ENCODE results near the gene KCNS1. TPM values are rescaled to one million over a fixed set of nuclear protein-coding genes. Genes with fewer than 3 reads are reported as not detected.

The KCNS1 gene
- total and polyA plus RNA-seq, 8 donors: 0.30 TPM; not detected in 7

DNA sequence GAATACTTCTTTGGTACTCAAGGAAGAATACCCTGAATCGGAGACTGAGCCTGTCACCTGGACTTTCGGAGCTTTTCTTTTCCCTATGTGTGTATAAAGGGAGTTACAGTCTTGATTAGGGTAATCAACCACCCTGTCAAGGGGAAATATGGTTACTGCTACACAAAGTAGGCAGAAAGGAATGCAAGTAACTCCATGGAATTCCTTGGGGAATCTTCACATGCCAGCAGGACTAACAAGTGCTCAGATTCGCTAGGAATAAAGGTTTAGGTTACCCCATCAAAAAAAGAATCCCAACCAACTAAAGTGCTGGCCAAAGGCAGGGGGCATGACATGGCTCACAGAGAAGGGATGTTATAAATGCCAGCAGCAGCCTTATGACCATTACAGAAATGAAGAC lies 10.4 kb downstream of the KCNS1 start:
- no peaks in the 10 kb centered on the region for H3K9me3 ChIP-seq
- no peak for DNase-seq
- H3K27ac ChIP-seq: no peak overlapping the region
- TF ChIP-seq POLR2A (IDR thresholded peaks at IDR 0.05) (no peak), EP300 (IDR thresholded peaks at IDR 0.05) (no peak), POLR2AphosphoS5 (IDR thresholded peaks at IDR 0.05) (no peak)
- TF ChIP-seq, protein P1, sequence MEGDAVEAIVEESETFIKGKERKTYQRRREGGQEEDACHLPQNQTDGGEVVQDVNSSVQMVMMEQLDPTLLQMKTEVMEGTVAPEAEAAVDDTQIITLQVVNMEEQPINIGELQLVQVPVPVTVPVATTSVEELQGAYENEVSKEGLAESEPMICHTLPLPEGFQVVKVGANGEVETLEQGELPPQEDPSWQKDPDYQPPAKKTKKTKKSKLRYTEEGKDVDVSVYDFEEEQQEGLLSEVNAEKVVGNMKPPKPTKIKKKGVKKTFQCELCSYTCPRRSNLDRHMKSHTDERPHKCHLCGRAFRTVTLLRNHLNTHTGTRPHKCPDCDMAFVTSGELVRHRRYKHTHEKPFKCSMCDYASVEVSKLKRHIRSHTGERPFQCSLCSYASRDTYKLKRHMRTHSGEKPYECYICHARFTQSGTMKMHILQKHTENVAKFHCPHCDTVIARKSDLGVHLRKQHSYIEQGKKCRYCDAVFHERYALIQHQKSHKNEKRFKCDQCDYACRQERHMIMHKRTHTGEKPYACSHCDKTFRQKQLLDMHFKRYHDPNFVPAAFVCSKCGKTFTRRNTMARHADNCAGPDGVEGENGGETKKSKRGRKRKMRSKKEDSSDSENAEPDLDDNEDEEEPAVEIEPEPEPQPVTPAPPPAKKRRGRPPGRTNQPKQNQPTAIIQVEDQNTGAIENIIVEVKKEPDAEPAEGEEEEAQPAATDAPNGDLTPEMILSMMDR (IDR thresholded peaks at IDR 0.05): no peak
- no peak overlapping the region for H3K4me3 ChIP-seq
- WGBS, 5 donors: 92 to 99% (median 97%) methylated on average over 3 of the region's 3 CpGs
- H3K4me1 ChIP-seq: peaks cover 0 to under 1% (median under 1%) of the 10 kb centered on the region in 4 donors
- H3K27me3 ChIP-seq: peaks cover 0 to 3% (median 0%) of the 10 kb centered on the region in 3 donors
- intact Hi-C loops (cut with DNase I; ENCODE audit: low total_unique reads): no loop called here
- H3K36me3 ChIP-seq: peaks cover 0 to 9% (median 4%) of the 10 kb centered on the region in 4 donors

DNA sequence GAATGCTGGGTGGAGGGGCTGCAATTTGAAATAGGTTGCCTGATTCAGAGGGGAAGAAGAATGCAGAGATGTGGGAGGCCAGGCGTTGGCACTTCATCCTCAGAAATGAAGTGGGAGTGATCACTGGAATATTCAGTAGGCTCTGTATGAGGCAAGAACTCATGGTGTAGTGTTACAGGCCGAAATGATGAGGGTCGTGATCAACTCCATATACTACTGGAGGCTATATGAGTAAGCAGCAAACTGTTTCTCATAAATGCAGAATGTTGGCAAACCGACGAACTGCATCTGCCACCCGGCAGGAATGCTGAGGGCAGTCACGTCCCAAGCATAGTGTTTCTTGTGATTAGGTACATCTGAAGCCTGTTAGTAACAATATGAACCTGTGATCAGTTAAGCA lies 12.7 kb downstream of the KCNS1 start:
- no peaks in the 10 kb centered on the region for H3K27me3 ChIP-seq
- no peak overlapping the region for H3K27ac ChIP-seq
- intact Hi-C loops (cut with DNase I; ENCODE audit: low total_unique reads): no loop called here
- no peak for DNase-seq
- H3K4me3 ChIP-seq: no peak overlapping the region
- H3K4me1 ChIP-seq: no peaks in the 10 kb centered on the region
- peaks cover 0 to 15% (median 4%) of the 10 kb centered on the region in 4 donors for H3K36me3 ChIP-seq
- WGBS, 5 donors: 79 to 95% (median 90%) methylated on average over 7 of the region's 7 CpGs
- TF ChIP-seq POLR2A (IDR thresholded peaks at IDR 0.05) (no peak), POLR2AphosphoS5 (IDR thresholded peaks at IDR 0.05) (no peak), EP300 (IDR thresholded peaks at IDR 0.05) (no peak)
- TF ChIP-seq, protein P1 (IDR thresholded peaks at IDR 0.05): no peak
- peaks cover 0 to under 1% (median 0%) of the 10 kb centered on the region in 4 donors for H3K9me3 ChIP-seq

DNA sequence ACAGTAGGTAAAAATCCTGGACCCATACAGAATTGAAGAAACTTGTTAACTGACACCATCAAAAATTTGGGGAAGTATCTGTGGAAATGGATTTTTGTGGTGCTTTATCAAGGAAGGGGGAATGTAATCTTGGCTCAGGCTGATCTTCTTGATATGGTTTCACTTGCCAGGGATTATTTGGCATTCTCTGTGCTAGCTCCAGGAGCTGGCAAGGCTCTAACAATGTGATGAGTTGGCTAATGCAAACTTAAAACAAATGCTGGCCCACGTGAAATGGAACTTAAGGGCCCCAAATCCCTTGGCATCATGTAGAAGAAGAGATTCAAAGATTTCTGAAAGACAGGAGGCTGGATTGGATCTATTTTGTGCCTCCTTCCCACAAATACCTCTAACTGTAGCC lies 13.1 kb downstream of the KCNS1 start:
- TF ChIP-seq, protein P1 (IDR thresholded peaks at IDR 0.05): no peak
- TF ChIP-seq POLR2A (IDR thresholded peaks at IDR 0.05) (no peak), POLR2AphosphoS5 (IDR thresholded peaks at IDR 0.05) (no peak), EP300 (IDR thresholded peaks at IDR 0.05) (no peak)
- 39 to 56% (median 43%) methylated on average over 1 of the region's 1 CpG for WGBS, 5 donors
- peaks cover 0 to 18% (median 6%) of the 10 kb centered on the region in 4 donors for H3K36me3 ChIP-seq
- H3K4me1 ChIP-seq: no peaks in the 10 kb centered on the region
- peaks cover 0 to 5% (median 3%) of the 10 kb centered on the region in 4 donors for H3K9me3 ChIP-seq
- H3K27me3 ChIP-seq: no peaks in the 10 kb centered on the region
- DNase-seq: no peak
- no peak overlapping the region for H3K27ac ChIP-seq
- intact Hi-C loops (cut with DNase I; ENCODE audit: low total_unique reads): no loop called here
- H3K4me3 ChIP-seq: no peak overlapping the region

DNA sequence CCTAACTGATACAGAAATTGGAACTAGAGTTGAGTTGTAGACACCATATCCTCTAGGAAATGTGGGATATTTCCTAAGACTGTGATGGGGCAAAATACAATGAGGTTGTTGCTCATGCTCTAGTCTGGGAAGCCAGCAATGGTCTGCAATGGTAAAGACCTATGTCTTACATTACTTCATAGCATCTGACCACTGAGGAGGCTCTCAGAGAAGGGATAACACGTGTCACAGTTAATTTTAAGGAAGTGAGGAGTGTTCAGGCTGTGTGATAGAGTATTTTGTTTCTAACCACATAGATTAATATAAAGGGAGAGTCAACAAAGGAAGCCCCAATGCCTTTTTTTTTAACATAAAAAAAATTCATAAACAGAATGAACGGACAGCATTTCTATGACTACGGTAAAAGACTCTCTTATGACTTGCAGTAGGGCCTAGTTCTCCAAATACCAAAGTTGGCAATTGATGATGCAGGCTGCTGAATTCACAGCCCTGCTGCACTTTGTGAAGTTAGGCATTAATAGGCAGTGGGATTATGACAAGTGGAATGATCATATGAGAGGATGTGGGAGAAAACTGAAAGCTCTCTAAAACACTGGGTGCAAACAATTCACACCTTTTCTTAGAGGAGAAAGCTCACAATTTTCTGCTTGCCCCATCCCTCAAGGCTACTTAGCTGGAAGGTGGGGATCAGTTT lies 13.7 kb downstream of the KCNS1 start:
- DNase-seq: no peak
- H3K4me1 ChIP-seq: no peaks in the 10 kb centered on the region
- no peaks in the 10 kb centered on the region for H3K27me3 ChIP-seq
- H3K36me3 ChIP-seq: peaks cover 3 to 24% (median 11%) of the 10 kb centered on the region in 4 donors
- no peak overlapping the region for H3K27ac ChIP-seq
- intact Hi-C loops (cut with DNase I; ENCODE audit: low total_unique reads): no loop called here
- WGBS, 5 donors: 77 to 90% (median 82%) methylated on average over 3 of the region's 3 CpGs
- TF ChIP-seq EP300 (IDR thresholded peaks at IDR 0.05): no peak
- no peak for TF ChIP-seq POLR2A (IDR thresholded peaks at IDR 0.05)
- TF ChIP-seq, protein P1 (IDR thresholded peaks at IDR 0.05): no peak
- no peak for TF ChIP-seq POLR2AphosphoS5 (IDR thresholded peaks at IDR 0.05)
- H3K9me3 ChIP-seq: peaks cover 4 to 9% (median 8%) of the 10 kb centered on the region in 4 donors
- H3K4me3 ChIP-seq: no peak overlapping the region

Data from stomach (tissue), 9 donors.